Astrocyte of the cerebellum (primary cell): ENCODE data around the gene TEKT5.
"Not testable (repeated sequence)": the region's sequence is repeated elsewhere in the genome, so short reads cannot be mapped to it uniquely, and the experiment has no call there.

Experiments used
- DNase-seq: peaks from one replicate; pipeline ENCODE4 v3.0.0-alpha.2; 2011; ENCODE audit warnings: low read depth
- H3K4me3 ChIP-seq: 2 replicates; pipeline ENCODE4 v1.5.1; 2011; ENCODE audit warnings: mild to moderate bottlenecking, low read depth, low read length, moderate library complexity
- CTCF ChIP-seq: IDR thresholded peaks from 2 replicates; pipeline ENCODE4 v1.5.1; 2012; ENCODE audit warnings: low read length, low read depth, moderate library complexity, mild to moderate bottlenecking; ENCODE audit errors: missing control alignments
- in situ Hi-C: cut with HindIII; loops from 2 replicates; pipeline ENCODE4 v1.10.0; 2017; ENCODE audit warnings: low sequenced_read_pairs

The TEKT5 gene

DNA sequence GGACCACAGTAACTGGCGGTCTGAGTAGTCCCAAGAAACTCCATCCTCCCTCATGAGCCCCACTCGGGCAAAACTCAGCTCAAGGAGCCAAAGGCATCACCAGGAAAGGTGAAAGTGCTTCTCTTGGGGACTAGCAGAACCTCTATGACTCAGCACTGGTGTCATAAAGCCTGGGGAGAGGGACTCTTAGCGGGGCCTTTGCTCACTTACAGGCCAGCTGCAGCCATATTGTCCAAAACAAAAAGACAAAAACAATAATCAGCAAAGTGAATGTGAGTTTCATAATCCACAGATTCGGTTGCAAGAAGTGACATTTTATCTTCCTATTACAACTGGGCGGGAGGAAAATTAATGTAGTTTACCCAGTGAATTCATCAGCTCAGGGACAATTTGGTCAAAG, at the start of gene TEKT5:
TEKT5 (minus strand) TSS at position 101 of the 400 bp plus-strand sequence; CDS start at position 44, 57 bp downstream.
- TF ChIP-seq CTCF: no peak
- no peak for DNase-seq
- in situ Hi-C loops: no loop called here
- no peak within 1 kb of the TSS for H3K4me3 ChIP-seq

GRCh38 chr16:10743610-10744369, 49.1 kb upstream of the TEKT5 start, which contains the start of gene NUBP1:
Gene NUBP1 (plus strand): TSS chr16:10743842. CDS start chr16:10743864, 22 bp downstream.
- H3K4me3 ChIP-seq: peak within 1 kb of the TSS; percentile 58
- DNase-seq: peak; percentile 95
- TF ChIP-seq CTCF: no peak
- in situ Hi-C loops: loop anchor here (25.0 kb wide), 1 partner anchor 206 kb away; no protein-coding TSS in a partner anchor

DNA sequence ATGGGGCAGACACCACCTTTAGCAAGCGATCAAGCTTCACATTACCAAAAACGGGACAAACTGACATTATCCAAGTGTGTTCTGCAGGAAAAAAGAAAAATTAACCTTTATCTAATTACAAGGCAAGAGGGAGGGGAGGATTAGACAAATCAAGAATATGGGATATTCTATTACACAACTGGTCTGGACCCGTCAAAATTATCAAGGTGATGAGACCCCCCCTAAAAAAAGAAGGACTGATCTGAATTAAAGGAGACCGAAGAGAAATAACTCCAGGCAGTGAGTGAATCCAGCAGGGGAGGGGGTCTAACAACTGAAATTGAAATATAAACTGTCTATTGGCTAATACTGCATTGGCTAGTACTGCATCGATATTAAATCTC, 48.5 kb upstream of the TEKT5 start:
- TF ChIP-seq CTCF: no peak
- DNase-seq: no peak
- in situ Hi-C loops: loop anchor here (25.0 kb wide), 1 partner anchor 206 kb away; no protein-coding TSS in a partner anchor
- peak overlapping the region; percentile 58 for H3K4me3 ChIP-seq

GRCh38 chr16:10741844-10742243, 47.1 kb upstream of the TEKT5 start:
- in situ Hi-C loops: loop anchor here (25.0 kb wide), 1 partner anchor 205 kb away; no protein-coding TSS in a partner anchor
- no peak for TF ChIP-seq CTCF
- no peak overlapping the region for H3K4me3 ChIP-seq
- no peak for DNase-seq

DNA sequence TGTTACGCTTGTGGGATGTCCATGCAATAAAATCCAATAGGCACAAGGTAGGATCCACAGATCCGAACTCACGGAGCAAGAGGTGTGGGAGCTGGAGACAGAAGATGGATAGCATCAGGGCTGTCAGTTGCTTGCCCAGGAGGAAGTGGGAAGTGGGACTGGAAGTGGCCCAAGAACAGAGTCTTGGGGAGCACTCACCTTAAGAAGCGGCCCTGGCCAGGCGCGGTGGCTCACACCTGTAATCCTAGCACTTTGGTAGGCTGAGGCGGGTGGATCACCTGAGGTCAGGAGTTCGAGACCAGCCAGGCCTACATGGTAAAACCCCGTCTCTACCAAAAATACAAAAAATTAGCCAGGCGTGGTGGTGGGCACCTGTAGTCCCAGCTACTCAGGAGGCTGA, 46.5 kb upstream of the TEKT5 start:
- not testable (repeated sequence) for H3K4me3 ChIP-seq, DNase-seq
- in situ Hi-C loops: loop anchor here (25.0 kb wide), 1 partner anchor 204 kb away; no protein-coding TSS in a partner anchor

- no peak for TF ChIP-seq CTCF
- H3K4me3 ChIP-seq: no peak overlapping the region
- in situ Hi-C loops: loop anchor here (25.0 kb wide), 1 partner anchor 204 kb away; no protein-coding TSS in a partner anchor
- no peak for DNase-seq
These were observed 46.1 kb upstream of the TEKT5 start for GRCh38 chr16:10740845-10741208.
